KMS-11 (cell line): Measurements from ENCODE around the gene UGGT1.

ENCODE experiments used
- H2AFZ ChIP-seq: fragments of 200-600 bp; sonication (generic); 2 replicates; pipeline ENCODE4 v1.6.1; 2016; ENCODE audit warnings: antibody characterized with exemption, mixed run types, low read depth
- H3K27ac ChIP-seq: fragments of 200-600 bp; sonication (generic); 2 replicates; pipeline ENCODE4 v1.6.1; 2016; ENCODE audit warnings: mild to moderate bottlenecking, mixed run types
- H3K27me3 ChIP-seq: fragments of 200-600 bp; sonication (generic); 2 replicates; pipeline ENCODE4 v1.6.1; 2017; ENCODE audit warnings: mild to moderate bottlenecking, low read depth, mixed run types, moderate library complexity; ENCODE audit not compliant: insufficient read depth
- H3K36me3 ChIP-seq: fragments of 200-600 bp; sonication (generic); 2 replicates; pipeline ENCODE4 v1.6.1; 2017; ENCODE audit warnings: mild to moderate bottlenecking, mixed run types; ENCODE audit not compliant: insufficient read depth
- H3K4me1 ChIP-seq: fragments of 200-600 bp; sonication (generic); 2 replicates; pipeline ENCODE4 v1.6.1; 2016; ENCODE audit warnings: mild to moderate bottlenecking, low read depth, mixed run types; ENCODE audit not compliant: poor library complexity, severe bottlenecking
- H3K4me2 ChIP-seq: fragments of 200-600 bp; sonication (generic); 2 replicates; pipeline ENCODE4 v1.7.0; 2016; ENCODE audit warnings: mild to moderate bottlenecking, mixed run types
- H3K4me3 ChIP-seq: fragments of 200-600 bp; sonication (generic); IDR thresholded peaks from 2 replicates; pipeline ENCODE4 v1.6.1; 2017; ENCODE audit warnings: low read depth, low read length, mixed read lengths; ENCODE audit not compliant: insufficient read depth
- H3K79me2 ChIP-seq: fragments of 200-600 bp; sonication (generic); 2 replicates; pipeline ENCODE4 v1.6.1; 2016; ENCODE audit warnings: low read depth, mixed run types; ENCODE audit not compliant: insufficient read depth
- H3K9ac ChIP-seq: fragments of 200-600 bp; sonication (generic); 2 replicates; pipeline ENCODE4 v1.6.1; 2016; ENCODE audit warnings: mild to moderate bottlenecking, mixed run types
- H4K20me1 ChIP-seq: fragments of 200-600 bp; sonication (generic); 2 replicates; pipeline ENCODE4 v1.6.1; 2016; ENCODE audit warnings: mild to moderate bottlenecking, mixed run types; ENCODE audit not compliant: insufficient read depth
- CTCF ChIP-seq: fragments of 200-600 bp; sonication (generic); conservative IDR thresholded peaks from 2 replicates; pipeline ENCODE4 v1.6.1; 2017; ENCODE audit warnings: low read depth, mild to moderate bottlenecking, antibody characterized with exemption, low read length, moderate library complexity, mixed read lengths

The UGGT1 gene

GRCh38 chr2:128169094-128169493, 78.1 kb downstream of the UGGT1 start:
- Histone ChIP-seq H3K27me3 (no peaks in the 10 kb centered on the region), H2AFZ (no peak overlapping the region), H3K79me2 (no peaks in the 10 kb centered on the region), H3K27ac (no peak overlapping the region), H3K9ac (no peak overlapping the region), H4K20me1 (no peaks in the 10 kb centered on the region), H3K36me3 (no peaks in the 10 kb centered on the region), H3K4me1 (no peaks in the 10 kb centered on the region), H3K4me3 (no peak overlapping the region), H3K4me2 (no peak overlapping the region)
- no peak for TF ChIP-seq CTCF

GRCh38 chr2:128169497-128169896, 78.5 kb downstream of the UGGT1 start:
- no peak for TF ChIP-seq CTCF
- no peaks in the 10 kb centered on the region for H3K4me1 ChIP-seq
- H3K4me3 ChIP-seq, result no peak overlapping the region
- no peak overlapping the region for H3K27ac ChIP-seq
- no peaks in the 10 kb centered on the region for H4K20me1 ChIP-seq
- no peaks in the 10 kb centered on the region for H3K36me3 ChIP-seq
- H3K9ac ChIP-seq, result no peak overlapping the region
- no peaks in the 10 kb centered on the region for H3K27me3 ChIP-seq
- no peak overlapping the region for H3K4me2 ChIP-seq
- no peak overlapping the region for H2AFZ ChIP-seq
- H3K79me2 ChIP-seq, result no peaks in the 10 kb centered on the region

- H3K4me1 ChIP-seq, result no peaks in the 10 kb centered on the region
- no peak overlapping the region for H3K4me2 ChIP-seq
- no peaks in the 10 kb centered on the region for H3K79me2 ChIP-seq
- H3K27ac ChIP-seq, result no peak overlapping the region
- H3K4me3 ChIP-seq, result no peak overlapping the region
- H4K20me1 ChIP-seq, result no peaks in the 10 kb centered on the region
- H3K9ac ChIP-seq, result no peak overlapping the region
- no peak for TF ChIP-seq CTCF
- no peaks in the 10 kb centered on the region for H3K27me3 ChIP-seq
- H3K36me3 ChIP-seq, result no peaks in the 10 kb centered on the region
- H2AFZ ChIP-seq, result no peak overlapping the region
These were observed 79.1 kb downstream of the UGGT1 start for GRCh38 chr2:128169933-128170709.

- H4K20me1 ChIP-seq, result no peaks in the 10 kb centered on the region
- H3K4me2 ChIP-seq, result no peak overlapping the region
- no peak for TF ChIP-seq CTCF
- no peaks in the 10 kb centered on the region for H3K4me1 ChIP-seq
- no peak overlapping the region for H3K4me3 ChIP-seq
- no peaks in the 10 kb centered on the region for H3K27me3 ChIP-seq
- no peak overlapping the region for H2AFZ ChIP-seq
- H3K9ac ChIP-seq, result no peak overlapping the region
- no peak overlapping the region for H3K27ac ChIP-seq
- no peaks in the 10 kb centered on the region for H3K36me3 ChIP-seq
- H3K79me2 ChIP-seq, result no peaks in the 10 kb centered on the region
These were observed 79.8 kb downstream of the UGGT1 start for GRCh38 chr2:128170776-128171175.
